Esophagus mucosa (tissue), 1 donor: ENCODE results near the gene P2RX5. TPM values are rescaled to one million over a fixed set of nuclear protein-coding genes. Genes with fewer than 3 reads are reported as not detected.
A peak's percentile ranks its signal among the peaks of the same experiment; 100 is the strongest.

ENCODE experiments used
- ATAC-seq: fragments of 200-7000 bp; cut with Tn5 transposase; one replicate; pipeline ENCODE4 v1.9.1; 2020
- total RNA-seq: library from RNA; stranded (reverse); gene quantifications from one replicate; pipeline ENCODE4 v1.2.4, GENCODE V29; 2023
- donor health status: DM: yes; HTN: yes; CAD: no.

The P2RX5 gene
- total RNA-seq, 1 donor from 2014 or later, result 0.72 TPM

DNA sequence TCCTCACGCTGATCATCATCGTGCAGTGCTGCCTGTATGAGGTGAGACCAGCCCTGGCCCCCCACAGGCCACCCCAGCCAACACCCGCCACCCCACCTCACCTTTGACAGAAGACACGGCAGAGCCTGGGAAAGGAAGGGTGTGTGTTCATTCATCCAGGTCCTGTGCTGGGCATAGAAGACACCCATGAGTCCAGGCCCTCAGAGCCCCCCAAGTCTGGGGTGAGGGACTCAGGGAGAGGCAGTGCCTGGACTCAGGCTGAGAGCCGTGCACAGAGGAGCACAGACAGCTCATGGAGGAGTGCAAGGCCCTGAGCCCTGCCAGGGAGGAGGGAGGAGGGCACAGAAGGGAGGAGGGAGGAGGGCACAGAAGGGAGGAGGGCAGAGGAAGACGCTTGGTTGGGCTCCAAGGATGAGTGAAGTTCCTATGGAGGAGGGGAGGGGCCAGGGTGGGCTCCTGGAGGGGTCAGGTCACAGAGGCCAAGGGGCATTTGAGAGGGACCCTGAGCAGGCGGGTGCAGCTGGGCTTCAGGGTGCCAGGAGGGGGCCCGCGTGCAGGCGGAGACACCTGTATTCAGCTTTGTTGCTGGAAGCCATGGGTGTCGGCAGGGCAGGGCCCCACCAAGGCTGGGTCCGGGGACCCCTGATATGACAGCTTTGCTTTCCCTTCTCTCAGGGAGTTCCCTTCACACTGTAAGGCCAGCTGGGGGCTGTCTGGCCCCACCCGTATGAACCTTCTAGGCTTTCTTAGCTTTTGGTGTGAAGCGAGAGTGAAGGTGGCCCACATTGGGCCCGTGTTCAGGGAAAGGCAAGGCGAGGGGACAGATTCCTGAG, 39.0 kb downstream of the P2RX5 start:
- ATAC-seq, result no peak

DNA sequence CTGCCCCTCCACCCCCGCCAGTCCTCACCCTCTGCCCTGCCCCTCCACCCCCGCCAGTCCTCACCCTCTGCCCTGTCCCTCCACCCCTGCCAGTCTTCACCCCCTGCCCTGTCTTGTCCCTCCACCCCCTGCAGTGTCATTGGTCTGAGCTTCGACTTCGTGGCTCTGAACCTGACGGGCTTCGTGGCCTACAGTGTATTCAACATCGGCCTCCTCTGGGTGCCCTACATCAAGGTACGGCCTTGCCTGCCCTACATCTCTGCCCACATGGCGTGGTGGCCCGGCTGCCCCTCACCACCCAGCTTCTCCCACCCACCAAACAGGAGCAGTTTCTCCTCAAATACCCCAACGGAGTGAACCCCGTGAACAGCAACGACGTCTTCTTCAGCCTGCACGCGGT, 39.6 kb downstream of the P2RX5 start:
- no peak for ATAC-seq

DNA sequence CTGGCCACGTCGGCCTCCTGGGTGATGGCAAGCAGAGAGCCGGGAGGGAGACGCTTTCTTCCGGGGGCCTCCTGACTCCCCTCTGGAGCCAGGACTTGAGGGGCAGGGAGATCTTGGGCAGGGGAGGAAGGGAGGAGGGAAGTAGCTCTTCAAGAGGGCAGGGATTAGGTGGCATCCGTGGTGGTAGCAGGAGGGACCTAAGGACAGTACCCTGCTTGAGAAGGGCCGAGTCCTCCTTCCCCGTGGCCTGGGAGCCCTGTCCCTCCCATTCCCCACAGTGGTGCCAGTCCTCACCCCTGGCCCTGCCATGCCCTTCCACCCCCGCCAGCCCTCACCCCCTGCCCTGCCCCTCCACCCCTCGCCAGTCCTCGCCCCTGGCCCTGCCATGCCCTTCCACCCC, 40.2 kb downstream of the P2RX5 start:
- no peak for ATAC-seq

DNA sequence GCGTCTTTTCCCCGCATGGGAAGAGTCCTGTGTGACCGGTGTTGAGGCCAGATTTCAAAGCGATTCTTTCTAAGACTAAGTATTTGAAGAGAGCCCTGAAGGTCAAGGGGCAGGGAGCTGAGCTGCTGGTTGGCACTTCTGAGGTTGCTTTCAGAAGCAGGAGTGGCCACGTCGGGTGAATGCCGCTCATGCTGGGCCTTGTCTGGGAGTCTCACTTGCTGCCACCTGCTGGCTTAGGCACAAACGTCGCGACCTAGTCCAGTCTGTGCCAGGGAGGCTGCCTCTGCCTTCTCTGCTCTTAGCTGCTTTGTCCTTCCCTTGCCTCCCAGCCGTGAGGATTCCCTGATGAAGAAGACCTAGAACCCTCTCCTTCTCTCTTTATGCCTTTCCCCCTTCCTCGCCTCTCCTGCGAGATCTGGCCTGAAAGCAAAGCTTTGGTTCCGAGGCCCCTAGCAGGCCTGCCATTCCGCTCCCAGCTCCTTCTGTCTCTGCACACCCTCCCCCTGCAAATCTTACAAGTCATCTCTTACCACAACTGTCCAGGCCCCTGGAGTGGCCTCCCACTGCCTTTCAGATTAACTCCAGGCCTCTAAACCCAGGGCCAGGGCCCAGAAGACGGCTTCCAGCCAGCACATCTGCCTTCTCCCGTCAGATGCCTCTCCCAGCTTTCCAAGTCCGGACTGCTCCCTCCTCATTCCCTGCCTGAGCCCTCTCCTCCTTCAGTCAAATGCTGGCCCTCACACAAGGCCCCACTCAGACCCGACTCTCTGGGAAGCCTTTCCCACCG, 48.0 kb downstream of the P2RX5 start:
- ATAC-seq, result peak; percentile 80

DNA sequence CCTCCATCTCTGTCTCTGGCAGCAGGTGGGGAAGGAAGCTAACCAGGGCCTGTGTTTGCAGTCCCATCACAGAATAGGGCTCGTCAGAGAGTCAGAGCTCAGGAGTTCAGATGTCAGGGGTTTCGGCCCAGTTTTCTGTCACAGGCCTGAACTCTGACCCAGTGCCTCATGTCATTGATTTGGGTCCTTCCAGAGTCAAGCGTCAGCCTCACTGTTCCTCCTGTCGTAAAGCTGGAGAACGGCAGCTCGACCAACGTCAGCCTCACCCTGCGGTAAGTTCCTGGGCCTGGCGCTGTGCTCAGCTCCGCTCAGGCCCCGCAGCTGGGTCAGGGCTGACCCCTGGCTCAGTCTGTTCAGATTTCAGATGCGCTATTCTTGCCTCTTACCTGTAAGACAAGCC, 48.7 kb downstream of the P2RX5 start:
- no peak for ATAC-seq

DNA sequence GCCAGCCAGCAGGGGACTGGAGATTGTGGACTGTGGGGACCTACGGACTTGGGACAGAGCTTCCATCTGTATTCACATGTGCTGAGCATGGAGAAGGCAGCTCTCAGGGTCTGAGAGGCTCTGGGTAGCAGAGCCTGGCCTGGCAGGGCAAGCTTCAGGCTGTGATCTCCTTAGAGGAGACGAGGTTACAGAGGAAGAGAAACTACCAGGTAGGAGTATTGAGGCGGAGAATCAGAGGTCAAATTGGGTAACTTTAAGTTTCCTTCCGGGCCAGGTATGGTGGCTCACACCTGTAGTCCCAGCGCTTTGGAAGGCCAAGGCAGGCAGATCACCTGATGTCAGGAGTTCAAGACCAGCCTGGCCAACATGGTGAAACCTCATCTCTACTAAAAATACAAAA, 50.6 kb downstream of the P2RX5 start:
- ATAC-seq, result no peak

DNA sequence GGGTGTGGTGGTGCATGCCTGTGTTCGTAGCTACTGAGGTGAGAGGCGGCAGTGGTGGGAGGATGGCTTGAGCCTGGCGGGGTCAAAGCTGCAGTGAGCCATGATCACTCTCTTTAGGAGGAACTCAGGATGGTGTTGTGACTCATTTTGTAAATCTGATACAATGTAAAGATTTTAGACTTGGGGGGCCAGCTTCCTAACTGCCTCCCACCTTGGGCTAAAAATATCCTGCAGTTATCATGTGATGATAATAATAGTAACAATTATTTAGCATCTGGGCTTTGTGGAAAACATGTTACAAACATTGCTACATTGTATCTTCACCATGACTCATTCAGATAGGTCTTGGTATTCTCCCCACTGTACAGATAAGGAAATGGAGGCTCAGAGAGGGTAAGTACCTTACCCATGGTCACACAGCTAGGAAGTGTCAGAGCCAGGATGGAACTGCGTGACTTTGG, 52.0 kb downstream of the P2RX5 start:
- ATAC-seq, result no peak

DNA sequence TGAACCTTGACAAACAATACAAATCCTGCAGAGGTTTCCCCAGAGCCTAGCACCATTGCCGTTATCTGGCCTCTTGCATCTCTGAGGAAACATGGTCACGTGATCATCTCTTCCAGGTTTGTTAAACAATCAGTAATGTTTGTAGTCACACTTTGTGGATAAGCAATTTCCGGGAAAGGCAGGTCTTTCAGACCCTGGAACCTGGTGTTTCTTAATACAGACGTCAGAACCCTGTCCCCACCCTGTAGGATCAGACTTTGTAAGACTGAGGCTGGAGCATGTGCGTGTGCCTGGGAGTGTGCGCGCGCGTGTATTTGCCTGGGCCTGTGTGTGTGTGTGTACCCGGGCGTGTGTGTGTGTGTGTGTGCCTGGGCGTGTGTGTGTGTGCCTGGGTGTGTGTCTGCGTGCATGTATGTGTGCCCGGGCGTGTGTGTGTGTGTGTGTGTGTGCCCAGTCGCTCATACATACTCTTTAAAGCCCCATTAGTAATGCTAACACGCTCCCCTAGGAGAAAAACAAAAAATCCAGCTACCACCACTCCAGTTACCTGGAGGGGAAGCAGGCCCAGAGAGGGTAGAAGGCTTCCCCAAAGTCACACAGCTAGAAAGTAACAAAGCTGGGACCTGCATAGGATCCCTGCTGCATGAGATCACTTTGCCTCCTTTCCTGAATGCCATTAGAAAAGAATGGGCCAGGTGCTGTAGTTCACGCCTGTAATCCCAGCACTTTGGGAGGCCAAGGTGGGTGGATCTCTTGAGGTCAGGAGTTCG, 54.1 kb downstream of the P2RX5 start:
- no peak for ATAC-seq

DNA sequence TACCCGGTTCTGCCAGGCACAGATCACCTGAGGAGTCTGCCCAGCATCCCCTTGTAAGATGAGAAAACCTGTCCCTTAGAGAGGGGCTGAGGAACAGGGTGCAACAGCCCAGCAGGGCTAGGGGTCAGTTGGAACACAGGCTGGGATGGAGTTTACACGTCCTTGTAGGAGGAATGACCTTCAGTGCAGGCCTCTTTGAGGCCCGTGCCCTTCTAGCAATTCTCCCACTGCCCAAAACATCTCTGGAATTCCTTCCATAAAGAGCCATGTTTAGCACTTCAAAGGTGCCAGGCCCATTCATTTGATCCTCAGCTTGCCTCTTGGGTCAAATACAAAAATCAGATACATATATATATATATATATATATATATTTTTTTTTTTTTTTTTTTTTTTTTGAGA, 54.9 kb downstream of the P2RX5 start:
- no peak for ATAC-seq

DNA sequence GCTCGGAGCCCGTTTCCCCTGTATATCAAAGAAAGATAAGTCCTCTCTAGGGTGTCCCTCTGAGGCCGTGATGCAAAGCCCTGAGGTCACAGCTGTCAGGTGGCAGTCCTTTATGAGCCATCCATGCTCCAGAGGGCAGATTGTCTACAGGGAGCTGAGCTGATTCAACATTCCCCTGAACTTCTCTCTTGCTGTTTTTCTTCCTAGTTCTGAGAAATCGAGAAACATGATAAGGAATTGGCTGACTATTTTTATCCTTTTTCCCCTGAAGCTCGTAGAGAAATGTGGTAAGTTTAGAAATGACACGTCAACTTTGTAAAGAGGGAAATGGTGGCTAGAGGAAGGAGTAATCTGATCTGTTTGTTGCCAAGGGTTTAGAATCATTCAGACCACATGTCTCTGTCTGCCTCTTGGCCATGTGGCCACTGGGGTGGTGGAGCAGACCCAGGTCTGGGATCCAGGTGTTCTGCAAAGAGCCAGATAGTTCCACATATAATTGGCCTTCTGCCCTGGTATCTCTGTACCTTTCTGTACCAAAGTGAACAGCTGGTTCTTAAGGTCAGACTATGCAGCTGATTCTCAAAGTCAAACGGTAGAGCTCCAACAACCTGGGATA, 55.9 kb downstream of the P2RX5 start:
- no peak for ATAC-seq

DNA sequence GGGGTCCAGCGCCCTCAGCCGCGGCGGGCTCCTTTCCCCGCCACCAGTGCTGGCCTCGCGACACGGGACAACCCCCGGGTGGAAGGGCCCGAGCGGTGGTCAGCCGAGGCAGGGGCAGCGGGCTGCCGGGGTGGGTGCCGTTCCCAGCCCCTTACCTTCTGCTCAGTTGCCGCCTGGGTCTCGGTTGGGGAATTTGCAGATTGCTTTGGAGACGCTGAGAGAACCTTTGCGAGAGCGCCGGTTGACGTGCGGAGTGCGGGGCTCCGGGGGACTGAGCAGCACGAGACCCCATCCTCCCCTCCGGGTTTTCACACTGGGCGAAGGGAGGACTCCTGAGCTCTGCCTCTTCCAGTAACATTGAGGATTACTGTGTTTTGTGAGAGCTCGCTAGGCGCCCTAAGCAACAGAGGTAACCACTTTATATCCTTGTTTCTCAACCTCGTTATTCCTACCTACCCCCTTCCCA, 59.0 kb downstream of the P2RX5 start:
- ATAC-seq, result no peak

DNA sequence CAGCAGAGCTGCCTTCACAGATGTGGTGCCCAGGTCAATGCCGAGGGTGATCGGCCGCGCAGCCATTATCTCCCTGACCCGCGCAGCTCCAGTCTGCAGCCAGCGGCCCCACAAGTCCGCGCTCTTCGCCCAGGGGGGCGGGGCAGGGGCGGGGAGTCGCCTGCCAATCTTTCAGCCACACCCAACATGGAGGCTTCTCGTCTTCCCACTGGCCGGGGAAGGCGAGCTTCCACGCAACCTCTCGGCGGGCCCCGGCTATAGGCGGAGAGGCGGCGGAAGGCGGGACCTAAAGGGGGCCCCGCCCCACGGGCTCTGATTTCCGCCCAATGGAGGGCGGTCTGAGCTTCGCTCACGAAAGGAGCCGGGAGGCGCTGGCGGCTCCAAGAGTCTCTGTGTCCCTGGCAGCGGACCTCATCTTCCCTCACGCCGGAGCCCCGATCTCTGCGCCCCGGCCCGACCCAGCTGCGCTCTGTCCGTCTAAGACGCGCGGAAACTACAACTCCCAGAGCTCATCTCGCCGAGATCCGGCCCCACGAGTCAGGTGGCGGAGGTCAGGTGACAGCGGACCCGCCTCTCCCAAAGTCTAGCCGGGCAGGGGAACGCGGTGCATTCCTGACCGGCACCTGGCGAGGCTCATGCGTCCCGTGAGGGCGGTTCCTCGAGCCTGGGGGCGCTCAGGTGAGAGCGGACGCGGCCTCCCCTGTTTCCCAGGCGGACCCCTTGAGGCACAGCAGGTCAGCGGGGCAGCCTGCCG, 59.6 kb downstream of the P2RX5 start, which contains the start of the genes CTNS and SHPK:
Gene CTNS (plus strand): TSS at position 607 of the 754 bp plus-strand sequence. CDS start 3,447 bp downstream, outside the sequence.
Gene SHPK (minus strand): TSS at position 97 of the 754 bp plus-strand sequence. CDS start 31 bp downstream, at position 66.
- peak; percentile 97 for ATAC-seq

DNA sequence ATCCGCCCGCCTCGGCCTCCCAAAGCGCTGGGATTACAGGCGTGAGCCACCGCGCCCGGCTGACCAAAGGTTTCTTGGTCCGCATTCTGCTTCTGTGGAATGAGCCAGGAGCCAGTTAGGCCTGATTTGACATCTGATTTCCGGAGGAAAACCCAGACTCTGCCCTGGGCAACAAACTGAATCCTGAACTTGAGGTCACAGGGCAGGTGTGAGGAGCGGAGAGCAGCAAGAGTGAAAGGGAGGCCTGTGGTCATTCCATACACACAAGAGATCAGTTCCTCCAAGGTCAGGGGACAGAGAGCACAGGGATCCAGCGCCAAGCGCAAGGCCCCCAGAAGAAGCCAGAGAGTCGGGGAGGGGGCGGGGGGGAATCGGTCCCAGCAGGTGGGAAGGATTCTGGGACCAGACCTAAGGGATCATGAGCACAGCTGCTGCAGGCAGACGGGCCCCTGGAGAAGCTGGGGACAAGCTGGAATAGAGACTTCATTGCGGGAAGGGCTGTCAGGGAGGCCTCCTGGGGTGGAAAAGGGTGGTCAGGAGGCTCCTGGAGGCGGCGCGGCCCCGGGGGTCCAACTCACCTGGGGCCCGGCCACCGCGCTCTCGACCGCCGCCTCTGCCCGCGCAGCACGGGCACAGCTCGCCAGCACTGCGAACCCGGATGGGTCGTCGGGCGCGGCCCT, 60.3 kb downstream of the P2RX5 start:
- ATAC-seq, result peak; percentile 34

DNA sequence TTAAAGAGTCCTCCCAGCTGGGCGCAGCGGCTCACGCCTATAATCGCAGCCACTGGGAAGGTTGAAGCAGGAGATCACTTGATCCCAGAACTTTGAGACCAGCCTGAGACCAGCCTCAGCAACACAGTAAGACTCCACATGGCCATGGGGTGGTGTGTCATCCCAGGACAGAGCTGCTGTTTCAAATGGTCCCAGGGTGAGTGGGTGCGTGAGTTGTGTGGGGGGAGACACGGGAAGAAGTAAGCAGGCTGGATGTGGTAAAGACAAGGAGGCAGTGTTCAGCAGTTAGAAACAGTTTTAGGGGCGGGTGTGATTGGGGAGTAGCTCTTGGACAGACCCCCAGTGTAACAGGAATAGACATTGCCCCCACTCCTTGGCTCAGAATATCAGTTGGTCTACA, 63.7 kb downstream of the P2RX5 start:
- ATAC-seq, result no peak

DNA sequence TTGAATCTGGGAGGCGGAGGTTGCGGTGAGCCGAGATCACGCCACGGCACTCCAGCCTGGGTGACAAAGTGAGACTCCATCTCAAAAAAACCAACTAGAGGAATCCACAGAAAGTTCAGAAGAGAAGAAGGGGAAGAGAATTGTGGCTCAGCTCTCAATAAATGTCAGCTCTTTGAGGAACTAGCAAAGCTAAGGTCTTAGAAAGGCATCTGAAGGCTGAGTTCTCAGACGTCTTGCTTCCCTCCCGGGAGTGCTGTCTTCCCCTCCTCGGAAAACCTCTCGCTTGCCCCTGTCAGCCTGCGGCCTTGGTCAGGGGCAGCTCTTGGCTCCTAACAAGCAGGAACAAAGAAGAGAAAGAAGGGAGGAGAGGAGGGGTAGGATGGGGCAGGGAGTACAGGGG, 65.2 kb downstream of the P2RX5 start:
- ATAC-seq, result no peak

DNA sequence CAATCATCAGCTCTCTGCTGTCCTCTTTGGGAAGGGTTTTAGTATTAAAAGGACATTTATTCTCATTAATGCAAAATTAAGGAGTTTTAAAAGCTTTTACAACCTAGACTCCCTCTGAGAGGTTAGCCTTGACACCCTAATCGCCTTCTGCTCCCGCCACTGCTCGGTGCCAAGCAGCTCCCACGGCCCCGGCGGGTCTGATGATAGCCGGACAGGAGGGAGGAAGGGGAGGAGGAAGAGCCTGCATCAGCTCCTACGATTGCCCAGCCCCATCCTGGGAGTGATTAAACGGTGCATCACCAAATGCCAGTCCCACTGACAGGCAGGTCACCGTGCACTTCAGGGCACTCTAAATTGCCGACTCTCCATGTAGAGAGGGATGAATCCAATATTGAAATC, 68.2 kb downstream of the P2RX5 start:
- no peak for ATAC-seq

DNA sequence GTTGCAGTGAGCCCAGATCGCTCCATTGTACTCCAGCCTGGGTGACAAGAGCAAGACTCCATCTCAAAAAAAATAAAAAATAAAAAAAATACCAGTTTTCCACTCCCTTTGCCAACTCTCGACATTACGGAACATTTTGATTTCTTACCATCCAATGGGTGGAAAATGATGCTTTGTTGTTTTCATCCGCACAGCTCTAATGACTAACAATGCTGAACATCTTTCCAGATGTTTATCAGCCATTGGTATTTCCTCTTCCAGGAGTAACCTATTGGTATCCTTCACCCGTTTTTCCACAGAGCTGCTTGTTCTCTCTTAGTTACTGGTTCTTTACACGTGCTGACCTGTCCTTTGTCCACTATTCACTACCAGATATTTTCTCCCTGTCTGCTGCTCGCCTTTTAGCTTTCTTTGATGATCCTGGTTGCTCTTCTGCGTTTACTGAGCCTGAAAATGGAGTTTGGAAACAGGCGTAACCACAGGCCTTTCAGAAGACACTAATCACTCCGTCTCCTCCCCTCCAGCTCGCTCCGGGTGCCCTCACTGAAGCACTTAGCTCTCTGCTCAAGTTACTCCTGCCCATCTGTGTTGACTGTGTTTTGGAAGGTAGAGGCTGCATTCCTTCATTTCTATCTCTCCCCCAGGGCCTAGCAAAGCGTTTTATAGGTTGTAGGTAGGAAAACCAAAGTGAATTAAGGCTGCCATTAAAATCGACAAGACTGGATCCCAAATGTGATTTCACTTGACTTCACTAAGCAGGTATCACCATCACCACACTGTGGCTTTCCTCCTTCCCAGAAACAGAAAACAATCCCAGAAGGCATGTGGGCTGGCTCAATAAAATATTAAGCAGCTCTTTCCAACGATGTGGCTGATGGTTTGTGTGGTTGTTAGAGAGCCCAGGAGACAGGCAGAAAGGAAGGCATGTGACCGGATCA, 68.9 kb downstream of the P2RX5 start:
- no peak for ATAC-seq
